ENCODE results near the gene PPP2CA.

GRCh38 chr5:134161513-134162395, 64.1 kb downstream of the PPP2CA start:
- TF ChIP-seq CTCF (IDR thresholded peaks at IDR 0.05): no peak
- no peak for TF ChIP-seq POLR2A (IDR thresholded peaks at IDR 0.05)

Measured in esophagus squamous epithelium (tissue), 4 donors.